Measurements from ENCODE around the gene PDCD1LG2. TPM values are rescaled to one million over a fixed set of nuclear protein-coding genes. Genes with fewer than 3 reads are reported as not detected.

PDCD1LG2 gene
- total RNA-seq, 1 experiment from 2014 or later: not detected

GRCh38 chr9:5586391-5586802 lies 76.1 kb downstream of the PDCD1LG2 start:
- no peaks in the 10 kb centered on the region for H3K36me3 ChIP-seq (ENCODE audit: control insufficient read depth, insufficient read depth, low read length)
- no peaks in the 10 kb centered on the region for H3K4me1 ChIP-seq (ENCODE audit: control insufficient read depth, insufficient read depth, low read length)
- H3K27me3 ChIP-seq (ENCODE audit: control insufficient read depth, insufficient read depth, low read length): no peaks in the 10 kb centered on the region
- ChIA-PET POLR2A (no interaction called here), CTCF (no interaction called here)
- ATAC-seq (no peak), DNase-seq (ENCODE audit: low read depth, low spot score) (no peak)
- TF ChIP-seq TCF7L2 (IDR thresholded peaks at IDR 0.05; ENCODE audit: low read depth, low read length): no peak
- no peak for TF ChIP-seq SIN3A (IDR thresholded peaks at IDR 0.05; ENCODE audit: borderline replicate concordance, insufficient read depth, low read depth, low read length)
- TF ChIP-seq CTCF (IDR thresholded peaks at IDR 0.05): no peak
- TF ChIP-seq POLR2AphosphoS5 (IDR thresholded peaks at IDR 0.05; ENCODE audit: low read depth, low read length): no peak
- TF ChIP-seq, protein P1, sequence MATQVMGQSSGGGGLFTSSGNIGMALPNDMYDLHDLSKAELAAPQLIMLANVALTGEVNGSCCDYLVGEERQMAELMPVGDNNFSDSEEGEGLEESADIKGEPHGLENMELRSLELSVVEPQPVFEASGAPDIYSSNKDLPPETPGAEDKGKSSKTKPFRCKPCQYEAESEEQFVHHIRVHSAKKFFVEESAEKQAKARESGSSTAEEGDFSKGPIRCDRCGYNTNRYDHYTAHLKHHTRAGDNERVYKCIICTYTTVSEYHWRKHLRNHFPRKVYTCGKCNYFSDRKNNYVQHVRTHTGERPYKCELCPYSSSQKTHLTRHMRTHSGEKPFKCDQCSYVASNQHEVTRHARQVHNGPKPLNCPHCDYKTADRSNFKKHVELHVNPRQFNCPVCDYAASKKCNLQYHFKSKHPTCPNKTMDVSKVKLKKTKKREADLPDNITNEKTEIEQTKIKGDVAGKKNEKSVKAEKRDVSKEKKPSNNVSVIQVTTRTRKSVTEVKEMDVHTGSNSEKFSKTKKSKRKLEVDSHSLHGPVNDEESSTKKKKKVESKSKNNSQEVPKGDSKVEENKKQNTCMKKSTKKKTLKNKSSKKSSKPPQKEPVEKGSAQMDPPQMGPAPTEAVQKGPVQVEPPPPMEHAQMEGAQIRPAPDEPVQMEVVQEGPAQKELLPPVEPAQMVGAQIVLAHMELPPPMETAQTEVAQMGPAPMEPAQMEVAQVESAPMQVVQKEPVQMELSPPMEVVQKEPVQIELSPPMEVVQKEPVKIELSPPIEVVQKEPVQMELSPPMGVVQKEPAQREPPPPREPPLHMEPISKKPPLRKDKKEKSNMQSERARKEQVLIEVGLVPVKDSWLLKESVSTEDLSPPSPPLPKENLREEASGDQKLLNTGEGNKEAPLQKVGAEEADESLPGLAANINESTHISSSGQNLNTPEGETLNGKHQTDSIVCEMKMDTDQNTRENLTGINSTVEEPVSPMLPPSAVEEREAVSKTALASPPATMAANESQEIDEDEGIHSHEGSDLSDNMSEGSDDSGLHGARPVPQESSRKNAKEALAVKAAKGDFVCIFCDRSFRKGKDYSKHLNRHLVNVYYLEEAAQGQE (IDR thresholded peaks at IDR 0.05; ENCODE audit: insufficient read depth in 1 of 2, low read depth in 2 of 2, low read length in 1 of 2): no peak
- no peaks in the 10 kb centered on the region for H3K9me3 ChIP-seq (ENCODE audit: control insufficient read depth, insufficient read depth, low read depth, low read length)
- no TSS peak for BruUV-seq (replicated peaks)
- H3K4me3 ChIP-seq (ENCODE audit: low read depth in 2 of 2, low read length in 2 of 2): no peak overlapping the region
- intact Hi-C loops (cut with micrococcal nuclease; ENCODE audit: unreplicated experiment): no loop called here
- in situ Hi-C loops (cut with HindIII; ENCODE audit: low pct_unique_long_range_greater_than_20kb, low sequenced_read_pairs): no loop called here
- H3K27ac ChIP-seq (ENCODE audit: low read length): no peak overlapping the region

GRCh38 chr9:5587024-5587423 lies 76.7 kb downstream of the PDCD1LG2 start:
- no peaks in the 10 kb centered on the region for H3K27me3 ChIP-seq (ENCODE audit: control insufficient read depth, insufficient read depth, low read length)
- H3K27ac ChIP-seq (ENCODE audit: low read length): no peak overlapping the region
- no peaks in the 10 kb centered on the region for H3K4me1 ChIP-seq (ENCODE audit: control insufficient read depth, insufficient read depth, low read length)
- H3K36me3 ChIP-seq (ENCODE audit: control insufficient read depth, insufficient read depth, low read length): no peaks in the 10 kb centered on the region
- H3K9me3 ChIP-seq (ENCODE audit: control insufficient read depth, insufficient read depth, low read depth, low read length): no peaks in the 10 kb centered on the region
- H3K4me3 ChIP-seq (ENCODE audit: low read depth in 2 of 2, low read length in 2 of 2): no peak overlapping the region
- no TSS peak for BruUV-seq (replicated peaks)
- POLR2A ChIA-PET: no interaction called here
- CTCF ChIA-PET: no interaction called here
- ATAC-seq (no peak), DNase-seq (ENCODE audit: low read depth, low spot score) (no peak)
- intact Hi-C loops (cut with micrococcal nuclease; ENCODE audit: unreplicated experiment) (no loop called here), in situ Hi-C loops (cut with HindIII; ENCODE audit: low pct_unique_long_range_greater_than_20kb, low sequenced_read_pairs) (no loop called here)
- TF ChIP-seq, protein P1 (IDR thresholded peaks at IDR 0.05; ENCODE audit: insufficient read depth in 1 of 2, low read depth in 2 of 2, low read length in 1 of 2): no peak
- TF ChIP-seq SIN3A (IDR thresholded peaks at IDR 0.05; ENCODE audit: borderline replicate concordance, insufficient read depth, low read depth, low read length) (no peak), CTCF (IDR thresholded peaks at IDR 0.05) (no peak), TCF7L2 (IDR thresholded peaks at IDR 0.05; ENCODE audit: low read depth, low read length) (no peak), POLR2AphosphoS5 (IDR thresholded peaks at IDR 0.05; ENCODE audit: low read depth, low read length) (no peak)

All from Panc1 (cell line).